ENCODE data around the gene GRIK4. TPM values are rescaled to one million over a fixed set of nuclear protein-coding genes. Genes with fewer than 3 reads are reported as not detected.

GRIK4 gene
- polyA plus RNA-seq, 1 experiment: not detected

DNA sequence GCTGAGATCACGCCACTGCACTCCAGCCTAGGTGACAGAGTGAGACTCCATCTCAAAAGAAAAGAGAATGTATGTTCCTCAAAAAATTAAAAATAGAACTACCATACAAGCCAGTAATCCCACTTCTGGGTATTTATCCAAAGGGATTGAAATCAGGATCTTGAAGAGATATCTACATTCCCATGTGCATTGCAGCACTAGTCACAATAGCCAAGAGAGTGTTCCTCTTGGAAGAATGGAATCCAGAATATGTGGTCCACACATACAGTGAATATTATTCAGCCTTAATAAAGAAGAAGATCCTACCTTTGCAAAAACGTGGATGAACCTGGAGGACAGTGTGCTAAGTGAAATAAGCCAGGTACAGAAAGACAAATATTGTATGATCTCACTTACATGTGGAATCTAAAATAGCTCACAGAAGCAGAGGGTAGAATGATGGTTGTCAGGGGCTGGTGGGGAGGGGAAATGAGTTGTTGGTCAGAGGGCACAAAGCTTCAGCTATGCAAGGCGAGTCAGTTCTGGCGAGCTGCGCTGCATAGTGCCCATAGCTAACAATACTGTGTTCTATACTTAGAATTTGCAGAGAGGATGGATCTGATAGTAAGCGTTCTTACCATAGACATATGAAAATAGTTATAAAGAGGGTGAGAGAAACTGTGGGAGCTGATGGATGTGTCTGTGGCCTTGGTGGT lies 32.1 kb downstream of the GRIK4 start:
- ChIA-PET CTCF (no interaction called here), POLR2A (interaction anchor here (0.6 kb wide), 1 partner anchor 298 kb away, joined by 3 read pairs; no protein-coding TSS in a partner anchor)
- Histone ChIP-seq H3K4me3 (ENCODE audit: low read depth, low read length) (no peak overlapping the region), H3K27me3 (ENCODE audit: control insufficient read depth, insufficient read depth, low read length) (no peaks in the 10 kb centered on the region), H3K36me3 (ENCODE audit: control insufficient read depth, insufficient read depth, low read length) (no peaks in the 10 kb centered on the region)
- no peak for DNase-seq (ENCODE audit: low read depth)
- TF ChIP-seq, protein P1, sequence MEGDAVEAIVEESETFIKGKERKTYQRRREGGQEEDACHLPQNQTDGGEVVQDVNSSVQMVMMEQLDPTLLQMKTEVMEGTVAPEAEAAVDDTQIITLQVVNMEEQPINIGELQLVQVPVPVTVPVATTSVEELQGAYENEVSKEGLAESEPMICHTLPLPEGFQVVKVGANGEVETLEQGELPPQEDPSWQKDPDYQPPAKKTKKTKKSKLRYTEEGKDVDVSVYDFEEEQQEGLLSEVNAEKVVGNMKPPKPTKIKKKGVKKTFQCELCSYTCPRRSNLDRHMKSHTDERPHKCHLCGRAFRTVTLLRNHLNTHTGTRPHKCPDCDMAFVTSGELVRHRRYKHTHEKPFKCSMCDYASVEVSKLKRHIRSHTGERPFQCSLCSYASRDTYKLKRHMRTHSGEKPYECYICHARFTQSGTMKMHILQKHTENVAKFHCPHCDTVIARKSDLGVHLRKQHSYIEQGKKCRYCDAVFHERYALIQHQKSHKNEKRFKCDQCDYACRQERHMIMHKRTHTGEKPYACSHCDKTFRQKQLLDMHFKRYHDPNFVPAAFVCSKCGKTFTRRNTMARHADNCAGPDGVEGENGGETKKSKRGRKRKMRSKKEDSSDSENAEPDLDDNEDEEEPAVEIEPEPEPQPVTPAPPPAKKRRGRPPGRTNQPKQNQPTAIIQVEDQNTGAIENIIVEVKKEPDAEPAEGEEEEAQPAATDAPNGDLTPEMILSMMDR (IDR thresholded peaks at IDR 0.05; ENCODE audit: insufficient read depth, low read depth, low read length): no peak

- POLR2A ChIA-PET: interaction anchor here (0.5 to 0.6 kb wide), 2 partner anchors 147 to 842 kb away, joined by 3 to 7 read pairs; no protein-coding TSS in a partner anchor
- no peaks in the 10 kb centered on the region for H3K36me3 ChIP-seq (ENCODE audit: control insufficient read depth, insufficient read depth, low read length)
- DNase-seq (ENCODE audit: low read depth): no peak
- TF ChIP-seq, protein P1 (IDR thresholded peaks at IDR 0.05; ENCODE audit: insufficient read depth, low read depth, low read length): no peak
- CTCF ChIA-PET: no interaction called here
- H3K27me3 ChIP-seq (ENCODE audit: control insufficient read depth, insufficient read depth, low read length): no peaks in the 10 kb centered on the region
- H3K4me3 ChIP-seq (ENCODE audit: low read depth, low read length): no peak overlapping the region
Measured at GRCh38 chr11:120545813-120546212, 34.3 kb downstream of the GRIK4 start.

DNA sequence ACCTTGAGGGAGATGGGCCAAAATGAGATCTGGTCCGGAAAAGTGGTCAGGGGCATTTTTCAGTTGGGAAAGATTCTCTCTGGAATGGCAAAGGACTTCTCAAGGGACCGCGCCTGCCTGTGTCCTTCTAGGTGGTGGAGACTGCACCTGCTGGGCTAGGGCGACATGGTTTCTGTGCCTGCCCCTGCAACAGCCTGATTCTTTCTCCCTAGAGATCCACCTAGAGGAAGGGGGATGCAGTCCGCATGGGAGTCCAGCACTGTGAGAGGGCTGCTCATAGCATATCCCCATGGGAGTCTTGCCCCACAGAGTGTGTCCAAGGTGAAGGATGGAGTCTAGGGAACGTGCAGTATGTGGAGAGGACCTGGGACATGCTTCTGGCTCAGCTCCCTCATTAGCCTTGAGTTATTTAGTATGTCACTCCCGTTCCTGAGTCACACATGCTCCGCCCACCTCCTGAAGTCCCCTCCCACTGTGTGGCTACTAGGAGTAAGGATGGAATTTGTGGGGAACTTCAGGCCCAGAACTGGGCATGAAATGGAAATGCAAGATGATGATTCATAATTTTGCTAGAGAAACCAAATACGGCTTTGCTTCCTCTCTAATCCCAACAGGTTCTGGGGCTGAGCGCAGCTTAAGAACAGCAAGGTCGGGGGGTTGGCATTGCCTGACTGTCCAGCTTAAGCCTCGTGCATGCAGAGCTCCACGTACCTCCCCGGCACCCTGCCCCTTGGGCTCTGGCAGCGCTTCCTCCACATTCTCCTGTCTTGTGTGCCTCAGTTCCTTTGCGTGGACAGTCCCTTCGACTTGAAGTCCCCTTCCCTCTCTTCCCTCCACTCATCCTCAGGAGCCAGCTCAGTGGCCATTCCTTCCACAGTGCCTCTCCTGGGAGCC lies 35.0 kb downstream of the GRIK4 start:
- ChIA-PET CTCF (interaction anchor here (0.9 to 2.1 kb wide), 4 partner anchors 14 to 139 kb away, joined by 3 to 9 read pairs (median 4); partner anchors contain the start of gene GRIK4), POLR2A (interaction anchor here (0.5 to 0.6 kb wide), 2 partner anchors 147 to 841 kb away, joined by 3 to 7 read pairs; no protein-coding TSS in a partner anchor)
- Histone ChIP-seq H3K4me3 (ENCODE audit: low read depth, low read length) (no peak overlapping the region), H3K27me3 (ENCODE audit: control insufficient read depth, insufficient read depth, low read length) (no peaks in the 10 kb centered on the region), H3K36me3 (ENCODE audit: control insufficient read depth, insufficient read depth, low read length) (no peaks in the 10 kb centered on the region)
- TF ChIP-seq, protein P1 (IDR thresholded peaks at IDR 0.05; ENCODE audit: insufficient read depth, low read depth, low read length): no peak
- DNase-seq (ENCODE audit: low read depth): peak; percentile 94

DNA sequence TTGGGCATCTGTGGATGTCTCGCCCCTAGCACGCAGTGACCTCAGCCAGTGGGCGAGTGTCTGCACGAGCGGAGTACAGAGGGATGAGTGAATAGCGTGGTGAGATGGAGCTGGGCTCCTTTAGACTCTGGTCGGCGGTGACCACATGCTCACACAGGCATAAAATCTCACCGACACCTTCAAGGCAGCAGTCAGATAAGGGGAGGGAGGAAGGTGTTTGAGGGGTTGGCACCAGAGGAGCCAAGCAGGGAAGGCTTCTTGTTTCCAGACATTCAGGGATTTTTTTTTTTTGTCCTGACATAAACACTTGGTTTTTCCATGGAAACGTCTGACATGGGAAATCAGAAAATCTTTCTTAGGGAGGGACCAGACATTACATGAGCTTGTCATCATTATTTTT lies 35.8 kb downstream of the GRIK4 start:
- TF ChIP-seq, protein P1 (IDR thresholded peaks at IDR 0.05; ENCODE audit: insufficient read depth, low read depth, low read length): no peak
- CTCF ChIA-PET: interaction anchor here (0.8 to 2.1 kb wide), 7 partner anchors 13 to 211 kb away, joined by 3 to 9 read pairs (median 3); partner anchors contain the start of genes ARHGEF12 and GRIK4
- DNase-seq (ENCODE audit: low read depth): no peak
- Histone ChIP-seq H3K4me3 (ENCODE audit: low read depth, low read length) (no peak overlapping the region), H3K27me3 (ENCODE audit: control insufficient read depth, insufficient read depth, low read length) (no peaks in the 10 kb centered on the region), H3K36me3 (ENCODE audit: control insufficient read depth, insufficient read depth, low read length) (no peaks in the 10 kb centered on the region)
- POLR2A ChIA-PET: interaction anchor here (0.6 kb wide), 2 partner anchors 8 to 22 kb away, joined by 3 to 4 read pairs; no protein-coding TSS in a partner anchor

All from BJ (cell line).